GM12874 (cell line): ENCODE measurements around the gene AOC1.
A peak's percentile ranks its signal among the peaks of the same experiment; 100 is the strongest.

Source experiments
- CTCF ChIP-seq: IDR thresholded peaks from 2 replicates; pipeline ENCODE4 v1.5.1; 2011; ENCODE audit warnings: low read depth, mild to moderate bottlenecking, control low read depth, low read length, moderate library complexity; ENCODE audit not compliant: insufficient read depth

AOC1 gene

GRCh38 chr7:150896562-150897209 is 44.4 kb downstream of the AOC1 start:
- TF ChIP-seq CTCF: no peak

DNA sequence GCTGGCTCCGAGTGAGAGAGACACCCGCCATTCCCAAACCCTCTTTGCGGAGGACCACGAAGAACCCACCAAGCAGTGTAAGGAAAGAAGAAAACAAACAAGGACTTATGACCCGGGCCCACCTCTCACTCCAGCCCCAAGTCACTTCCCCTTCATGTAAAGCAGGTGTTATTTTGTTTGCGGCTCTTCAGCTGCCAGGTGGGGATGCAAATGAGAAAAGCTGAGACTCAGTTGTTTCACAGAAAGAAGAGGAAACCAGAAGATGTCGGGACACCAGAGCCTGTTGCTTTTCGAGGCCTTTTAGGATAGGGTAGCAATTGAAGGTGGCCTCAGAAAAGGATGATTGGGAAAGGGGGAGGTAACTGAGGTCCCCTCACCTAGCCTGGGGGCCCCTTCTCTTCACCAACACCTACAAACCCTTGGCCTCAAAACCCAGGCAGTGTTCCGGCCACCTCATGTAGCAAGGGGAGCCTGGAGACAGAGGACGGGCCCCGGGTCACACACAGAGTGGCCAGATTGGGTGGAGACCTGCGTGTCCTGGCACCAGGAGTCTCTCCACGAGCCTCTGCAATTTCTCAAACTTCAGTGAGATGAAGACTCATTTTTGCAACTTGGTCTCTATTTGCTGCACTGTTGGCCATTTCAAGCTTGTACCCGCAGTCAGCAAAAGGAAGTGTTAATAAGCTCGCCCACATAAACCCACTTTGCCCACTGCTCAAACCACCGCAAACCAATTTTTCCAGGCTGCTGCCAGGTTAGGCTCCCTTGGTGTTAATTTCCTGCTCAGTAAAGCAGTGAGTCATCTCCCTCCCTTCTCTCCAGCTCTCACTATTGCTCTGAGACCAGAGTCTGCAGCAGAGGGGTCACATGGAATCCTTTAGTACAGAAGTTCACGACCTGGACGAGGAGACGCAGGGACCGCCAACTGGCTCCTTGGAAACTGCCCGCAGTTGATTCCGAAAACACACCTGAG is 45.5 kb downstream of the AOC1 start:
- no peak for TF ChIP-seq CTCF

GRCh38 chr7:150898475-150899011 is 46.2 kb downstream of the AOC1 start:
- TF ChIP-seq CTCF: peak; percentile 99

DNA sequence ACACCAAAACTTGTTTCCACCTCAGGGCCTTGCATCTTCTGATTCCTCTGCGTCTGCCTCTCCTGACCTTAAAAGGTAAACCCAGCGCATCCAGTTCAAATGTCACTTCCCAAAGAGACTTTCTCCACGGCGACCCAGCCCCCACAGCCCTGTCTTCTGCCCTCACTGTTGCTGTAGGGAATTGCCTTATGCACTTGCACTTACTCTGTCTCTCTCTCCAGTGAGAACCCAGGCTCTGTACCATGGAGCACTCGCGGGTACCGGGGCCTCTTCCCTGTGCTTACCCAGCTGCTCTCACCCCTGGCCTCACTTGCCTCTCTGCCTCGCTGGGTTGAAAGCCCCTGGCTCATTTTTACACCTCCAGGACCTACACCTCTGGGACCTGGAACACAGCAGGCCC is 48.4 kb downstream of the AOC1 start:
- TF ChIP-seq CTCF: no peak

DNA sequence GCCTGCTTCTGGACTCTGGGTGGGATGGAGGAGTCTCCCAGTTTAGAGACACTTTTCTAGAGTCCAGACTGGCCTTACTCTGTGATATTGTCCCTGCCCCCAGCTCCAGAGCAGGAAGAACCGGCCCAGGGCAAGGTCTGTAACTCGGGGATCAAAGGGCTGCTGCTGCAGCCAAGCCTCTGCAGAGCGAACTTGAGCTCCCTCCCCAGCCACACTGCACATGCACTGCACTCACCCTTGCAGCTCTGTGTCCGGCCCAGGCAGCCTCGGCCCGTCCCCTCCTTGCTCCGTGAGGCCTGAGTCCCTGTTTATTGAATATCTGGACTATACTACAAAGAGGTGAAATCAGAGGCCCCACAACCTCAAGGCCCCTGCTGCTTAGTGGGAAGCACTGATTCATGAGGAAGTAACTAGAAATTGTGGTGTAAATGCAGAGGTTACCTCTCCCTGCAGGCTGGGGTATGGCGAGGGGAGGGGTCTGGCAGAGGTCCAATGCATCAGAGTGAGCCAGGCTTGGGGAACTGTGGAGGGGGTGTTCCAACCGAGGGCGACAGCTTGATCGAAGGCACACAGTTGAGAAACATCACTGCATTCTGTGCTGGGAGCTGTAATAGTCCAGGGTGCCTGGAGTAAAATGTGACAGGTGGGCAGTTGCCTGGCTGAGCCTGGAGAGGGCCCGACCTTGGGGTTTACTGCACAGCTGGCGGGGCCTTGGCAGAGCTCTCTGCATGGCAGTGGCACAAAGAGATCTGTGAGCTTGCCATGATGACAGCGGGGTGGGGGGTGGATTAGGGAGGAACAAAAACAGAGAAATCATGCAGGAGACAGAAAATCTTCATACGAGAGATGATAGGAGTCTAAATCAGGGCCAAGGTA is 49.1 kb downstream of the AOC1 start:
- no peak for TF ChIP-seq CTCF

DNA sequence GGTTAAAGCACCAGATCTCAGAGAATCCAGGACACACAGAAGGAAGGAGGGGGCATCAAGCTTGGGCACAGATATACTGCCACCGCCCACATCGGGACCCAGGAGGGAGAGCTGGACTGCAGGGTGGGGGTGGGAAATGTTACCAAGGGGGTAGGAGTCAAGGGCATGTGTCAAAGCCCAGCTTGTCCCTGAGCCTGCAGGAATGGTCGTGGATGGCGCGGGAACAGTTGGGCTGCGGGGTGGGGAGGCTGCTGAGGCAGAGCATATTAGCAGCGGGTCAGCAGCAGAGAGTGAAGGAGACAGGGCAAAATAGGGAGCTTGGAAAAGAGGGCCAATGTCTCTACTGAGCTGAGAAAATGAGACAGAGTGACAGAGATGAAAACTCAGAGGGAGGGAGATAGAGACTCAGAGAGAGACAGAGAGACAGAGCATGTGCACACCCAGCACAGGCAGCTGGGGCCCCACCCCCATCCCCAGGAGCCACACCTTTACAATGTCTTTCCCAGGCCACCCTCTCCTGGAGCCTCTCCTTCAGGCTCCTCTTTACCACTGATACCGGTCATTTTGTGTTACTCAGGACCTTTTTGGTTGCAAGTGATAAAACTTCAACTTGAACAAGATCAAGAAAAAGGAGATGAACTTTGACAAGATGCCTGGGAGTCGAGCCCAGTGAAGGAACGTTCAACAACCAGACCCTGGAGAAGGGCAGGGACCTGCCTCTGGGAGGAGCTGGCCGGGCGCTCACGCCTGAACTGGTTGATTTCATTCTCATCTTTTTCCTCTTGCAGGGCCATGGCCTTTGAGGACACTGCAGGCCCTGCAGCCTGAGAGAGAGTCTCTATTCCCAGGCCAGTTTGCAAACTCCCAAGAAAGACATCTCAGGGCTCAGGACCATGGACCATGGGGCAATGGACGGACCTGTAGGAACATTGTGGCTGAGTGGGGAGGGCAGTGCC is 50.0 kb downstream of the AOC1 start:
- no peak for TF ChIP-seq CTCF
